Suprapubic skin (tissue), 3 donors: ENCODE data around the gene CPT1C.

Source experiments
- CTCF ChIP-seq, 2 donors: fragments of 200-600 bp in 1 of 2; fragments of 450-650 bp in 1 of 2; sonication (generic) in 1 of 2; IDR thresholded peaks; one replicate each; pipeline ENCODE4 v1.5.1; 2016 to 2019; ENCODE audit warnings: antibody characterized with exemption in 2 of 2, mild to moderate bottlenecking in 1 of 2, moderate library complexity in 1 of 2
- POLR2AphosphoS5 ChIP-seq, 3 donors: sonication (generic); formaldehyde crosslinking; IDR thresholded peaks; one replicate each; pipeline ENCODE4 v1.6.1; 2017; ENCODE audit warnings: antibody characterized with exemption in 3 of 3

- TF ChIP-seq CTCF (IDR thresholded peaks at IDR 0.05): no peak
- no peak for TF ChIP-seq POLR2AphosphoS5 (IDR thresholded peaks at IDR 0.05)
Observed at GRCh38 chr19:49730166-49730565, 39.2 kb downstream of the CPT1C start.
